WI38 (cell line): Measurements from ENCODE around the gene SNX27.

Experiments
- H3K4me3 ChIP-seq: 2 replicates; pipeline ENCODE4 v1.5.1; 2011; ENCODE audit warnings: low read depth, mild to moderate bottlenecking, control low read depth, low read length
- CTCF ChIP-seq: IDR thresholded peaks from 2 replicates; pipeline ENCODE4 v1.5.1; 2012; ENCODE audit warnings: low read depth, mild to moderate bottlenecking, control low read depth, low read length

SNX27 gene

GRCh38 chr1:151737026-151737425 is 125.2 kb downstream of the SNX27 start:
- no peak for TF ChIP-seq CTCF
- no peak overlapping the region for H3K4me3 ChIP-seq

GRCh38 chr1:151737479-151737878 is 125.6 kb downstream of the SNX27 start:
- TF ChIP-seq CTCF: no peak

GRCh38 chr1:151739590-151740355 is 127.9 kb downstream of the SNX27 start:
- H3K4me3 ChIP-seq: no peak overlapping the region
- TF ChIP-seq CTCF: no peak

More at GRCh38 chr1:151737479-151737878, 125.6 kb downstream of the SNX27 start:
- H3K4me3 ChIP-seq: no peak overlapping the region

GRCh38 chr1:151741516-151741915 is 129.7 kb downstream of the SNX27 start:
- TF ChIP-seq CTCF: no peak
- no peak overlapping the region for H3K4me3 ChIP-seq
